ENCODE data around the gene OR4E1.

Gene OR4E1

GRCh38 chr14:21673718-21674117, at the start of gene OR4E1:
Gene OR4E1, minus strand, starts transcription at chr14:21673818. Its CDS starts 2,883 bp downstream, at chr14:21670935.
- POLR2A ChIA-PET, result no interaction called here
- TF ChIP-seq CTCF (IDR thresholded peaks at IDR 0.05; ENCODE audit: control extremely low read depth, extremely low read depth, low read depth, missing control alignments), result no peak
- CTCF ChIA-PET, result interaction anchor here (0.8 kb wide), 1 partner anchor 10 kb away, joined by 3 read pairs; no protein-coding TSS in a partner anchor
- DNase-seq (ENCODE audit: extremely low spot score), result no peak

- ChIA-PET POLR2A (no interaction called here), CTCF (interaction anchor here (1.6 to 4.3 kb wide), 2 partner anchors 10 to 13 kb away, joined by 5 to 24 read pairs; no protein-coding TSS in a partner anchor)
- no peak for DNase-seq (ENCODE audit: extremely low spot score)
- no peak for TF ChIP-seq CTCF (IDR thresholded peaks at IDR 0.05; ENCODE audit: control extremely low read depth, extremely low read depth, low read depth, missing control alignments)
Observed at GRCh38 chr14:21721504-21721903, 47.9 kb upstream of the OR4E1 start.

GRCh38 chr14:21719841-21720240, 46.2 kb upstream of the OR4E1 start:
- POLR2A ChIA-PET, result no interaction called here
- TF ChIP-seq CTCF (IDR thresholded peaks at IDR 0.05; ENCODE audit: control extremely low read depth, extremely low read depth, low read depth, missing control alignments), result no peak
- DNase-seq (ENCODE audit: extremely low spot score), result no peak
- CTCF ChIA-PET, result no interaction called here

GRCh38 chr14:21714318-21714929, 40.8 kb upstream of the OR4E1 start:
- TF ChIP-seq CTCF (IDR thresholded peaks at IDR 0.05; ENCODE audit: control extremely low read depth, extremely low read depth, low read depth, missing control alignments), result no peak
- no peak for DNase-seq (ENCODE audit: extremely low spot score)

GRCh38 chr14:21712036-21712435, 38.4 kb upstream of the OR4E1 start:
- DNase-seq (ENCODE audit: extremely low spot score), result no peak
- ChIA-PET POLR2A (no interaction called here), CTCF (interaction anchor here (1.0 to 3.4 kb wide), 11 partner anchors 10 to 209 kb away, joined by 3 to 24 read pairs (median 6); no protein-coding TSS in a partner anchor)
- TF ChIP-seq CTCF (IDR thresholded peaks at IDR 0.05; ENCODE audit: control extremely low read depth, extremely low read depth, low read depth, missing control alignments), result no peak

More at GRCh38 chr14:21714318-21714929, 40.8 kb upstream of the OR4E1 start:
- POLR2A ChIA-PET, result no interaction called here
- CTCF ChIA-PET, result no interaction called here

- ChIA-PET CTCF (interaction anchor here (1.0 to 3.4 kb wide), 13 partner anchors 10 to 210 kb away, joined by 3 to 24 read pairs (median 5); no protein-coding TSS in a partner anchor), POLR2A (no interaction called here)
- TF ChIP-seq CTCF (IDR thresholded peaks at IDR 0.05; ENCODE audit: control extremely low read depth, extremely low read depth, low read depth, missing control alignments), result peak; percentile 73
- peak; percentile 52 for DNase-seq (ENCODE audit: extremely low spot score)
Observed at GRCh38 chr14:21711360-21711961, 37.8 kb upstream of the OR4E1 start.
